Subcutaneous adipose tissue (tissue), 4 donors: Measurements from ENCODE around the gene TRIO. TPM values are rescaled to one million over a fixed set of nuclear protein-coding genes. Genes with fewer than 3 reads are reported as not detected.

Source experiments
- CTCF ChIP-seq: fragments of 450-650 bp; IDR thresholded peaks from one replicate; pipeline ENCODE4 v1.5.1; 2016; ENCODE audit warnings: low read depth, mild to moderate bottlenecking, control low read depth, antibody characterized with exemption, moderate library complexity
- total RNA-seq, 4 donors: library from RNA; depleted of rRNA; stranded (reverse); fragments of >200 nt; gene quantifications; one replicate each; pipeline ENCODE4 v1.1.0, GENCODE V29; 2016

TRIO gene
- total RNA-seq, 4 donors from 2014 or later = 193 to 238 (median 212) TPM

GRCh38 chr5:14213813-14214585 is 70.9 kb downstream of the TRIO start:
- no peak for TF ChIP-seq CTCF

GRCh38 chr5:14215901-14216300 is 72.8 kb downstream of the TRIO start:
- no peak for TF ChIP-seq CTCF

- no peak for TF ChIP-seq CTCF
These were observed 73.2 kb downstream of the TRIO start for GRCh38 chr5:14216372-14216771.

GRCh38 chr5:14216902-14217301 is 73.8 kb downstream of the TRIO start:
- TF ChIP-seq CTCF = no peak

- TF ChIP-seq CTCF = no peak
These were observed 74.4 kb downstream of the TRIO start for GRCh38 chr5:14217587-14217986.

- no peak for TF ChIP-seq CTCF
These were observed 74.9 kb downstream of the TRIO start for GRCh38 chr5:14218011-14218410.

- TF ChIP-seq CTCF = no peak
These were observed 75.3 kb downstream of the TRIO start for GRCh38 chr5:14218480-14218879.
